Mesenchymal stem cell (in vitro differentiated cells and primary cell): ENCODE data around the gene DSCAML1.

ENCODE experiments used
- DNase-seq: peaks from one replicate; pipeline ENCODE4 v3.0.0-alpha.2; 2013
- H2AFZ ChIP-seq: one replicate; pipeline ENCODE4 v1.6.1; 2013; ENCODE audit warnings: low read depth, mild to moderate bottlenecking, control low read depth, inconsistent platforms, low read length, moderate library complexity
- H2AK5ac ChIP-seq: 2 replicates; pipeline ENCODE4 v1.6.1; 2013; ENCODE audit warnings: low read length, moderate library complexity, mild to moderate bottlenecking, inconsistent platforms; ENCODE audit not compliant: severe bottlenecking
- H2BK120ac ChIP-seq: one replicate; pipeline ENCODE4 v1.6.1; 2013; ENCODE audit warnings: low read depth, mild to moderate bottlenecking, inconsistent platforms, low read length, moderate library complexity
- H2BK12ac ChIP-seq, 2 experiments: one replicate each; pipeline ENCODE4 v1.6.1; 2013; ENCODE audit warnings: inconsistent platforms in 2 of 2, low read length in 2 of 2, mild to moderate bottlenecking in 2 of 2, moderate library complexity in 2 of 2, control low read depth in 1 of 2
- H2BK15ac ChIP-seq: one replicate; pipeline ENCODE4 v1.6.1; 2013; ENCODE audit warnings: mild to moderate bottlenecking, low read depth, inconsistent platforms; ENCODE audit not compliant: poor library complexity, severe bottlenecking
- H2BK5ac ChIP-seq: 2 replicates; pipeline ENCODE4 v1.6.1; 2013; ENCODE audit warnings: low read depth, mild to moderate bottlenecking, low read length, control low read depth, inconsistent platforms; ENCODE audit not compliant: poor library complexity, severe bottlenecking
- H3K14ac ChIP-seq, 2 experiments: one replicate each; pipeline ENCODE4 v1.6.1; 2013; ENCODE audit warnings: inconsistent platforms in 2 of 2, low read length in 2 of 2, control low read depth in 1 of 2, mild to moderate bottlenecking in 1 of 2, moderate library complexity in 1 of 2
- H3K18ac ChIP-seq, 2 experiments: one replicate each; pipeline ENCODE4 v1.6.1; 2013; ENCODE audit warnings: inconsistent platforms in 2 of 2, low read length in 2 of 2, control low read depth in 1 of 2, low read depth in 1 of 2, mild to moderate bottlenecking in 1 of 2
- H3K23ac ChIP-seq, 2 experiments: one replicate each; pipeline ENCODE4 v1.6.1; 2013; ENCODE audit warnings: inconsistent platforms in 2 of 2, low read length in 2 of 2, mild to moderate bottlenecking in 2 of 2, moderate library complexity in 2 of 2, control low read depth in 1 of 2
- H3K27ac ChIP-seq: 2 replicates; pipeline ENCODE4 v1.5.1; 2013; ENCODE audit warnings: mild to moderate bottlenecking, moderate library complexity, low read length, control low read depth, inconsistent platforms; ENCODE audit not compliant: poor library complexity, severe bottlenecking
- H3K27me3 ChIP-seq, 2 experiments: 2 replicates each; pipeline versions ENCODE4 v1.6.1 to v1.7.0; 2013; ENCODE audit warnings: low read length in 2 of 2, mild to moderate bottlenecking in 2 of 2, moderate library complexity in 2 of 2, control low read depth in 1 of 2, inconsistent platforms in 1 of 2; ENCODE audit not compliant: control insufficient read depth in 1 of 2, insufficient read depth in 1 of 2
- H3K36me3 ChIP-seq, 2 experiments: 2 replicates each; pipeline versions ENCODE4 v1.6.1 to v1.7.0; 2013; ENCODE audit warnings: low read length in 2 of 2, control low read depth in 1 of 2, inconsistent platforms in 1 of 2, low read depth in 1 of 2, mild to moderate bottlenecking in 1 of 2; ENCODE audit not compliant: insufficient read depth in 2 of 2, control insufficient read depth in 1 of 2
- H3K4ac ChIP-seq, 2 experiments: one replicate each; pipeline ENCODE4 v1.6.1; 2013; ENCODE audit warnings: inconsistent platforms in 2 of 2, low read length in 2 of 2, mild to moderate bottlenecking in 2 of 2, moderate library complexity in 2 of 2, control low read depth in 1 of 2, low read depth in 1 of 2
- H3K4me1 ChIP-seq: 2 replicates; pipeline ENCODE4 v1.6.1; 2013; ENCODE audit warnings: low read depth, low read length, control low read depth; ENCODE audit not compliant: control insufficient read depth, insufficient read depth
- H3K4me2 ChIP-seq: 2 replicates; pipeline ENCODE4 v1.6.1; 2013; ENCODE audit warnings: low read length, mild to moderate bottlenecking, inconsistent platforms; ENCODE audit not compliant: poor library complexity, severe bottlenecking
- H3K4me3 ChIP-seq, 2 experiments: 2 replicates each; pipeline versions ENCODE4 v1.5.1 to v1.7.0; 2013; ENCODE audit warnings: low read length in 2 of 2, mild to moderate bottlenecking in 2 of 2, control low read depth in 1 of 2, low read depth in 1 of 2; ENCODE audit not compliant: insufficient read depth in 1 of 2
- H3K79me1 ChIP-seq: replicated peaks from 2 replicates; pipeline ENCODE4 v1.6.1; 2013; ENCODE audit warnings: mild to moderate bottlenecking, control low read depth, low read length, inconsistent platforms; ENCODE audit not compliant: poor library complexity, severe bottlenecking
- H3K9ac ChIP-seq: 2 replicates; pipeline ENCODE4 v1.7.0; 2013; ENCODE audit warnings: mild to moderate bottlenecking, low read length, moderate library complexity
- H3K9me3 ChIP-seq: 2 replicates; pipeline ENCODE4 v1.7.0; 2013; ENCODE audit warnings: mild to moderate bottlenecking, low read length; ENCODE audit not compliant: control insufficient read depth
- H4K8ac ChIP-seq: one replicate; pipeline ENCODE4 v1.6.1; 2013; ENCODE audit warnings: inconsistent platforms, mild to moderate bottlenecking, low read length, moderate library complexity
- H4K91ac ChIP-seq: one replicate; pipeline ENCODE4 v1.6.1; 2013; ENCODE audit warnings: mild to moderate bottlenecking, low read length, inconsistent platforms
- WGBS: methylation state at CpG from one replicate; pipeline ENCODE4 v1.1.7; 2013; ENCODE audit warnings: mixed read lengths; 5-methylcytosine and 5-hydroxymethylcytosine counted together

The DSCAML1 gene

DNA sequence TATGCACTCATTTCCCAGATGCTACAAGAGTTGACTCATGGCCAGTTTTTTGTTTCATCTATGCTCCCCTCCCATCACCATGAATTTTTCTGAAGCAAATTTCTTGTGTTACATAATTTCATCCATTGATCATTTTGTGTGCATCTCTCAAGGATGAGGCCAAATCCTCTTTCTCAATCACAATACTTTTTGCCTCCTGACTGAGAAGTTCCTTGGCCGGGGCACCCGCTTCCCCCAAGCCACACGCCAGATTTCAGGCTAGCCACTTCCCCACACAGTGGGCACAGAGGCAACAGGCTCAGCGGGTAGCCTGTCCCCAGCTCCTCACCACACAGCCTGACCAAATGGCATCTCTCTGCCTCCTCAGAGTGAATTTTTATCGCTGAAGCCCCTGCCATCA lies 9.8 kb upstream of the DSCAML1 start:
- H3K23ac ChIP-seq = no peak overlapping the region
- no peak overlapping the region for H3K18ac ChIP-seq
- H3K4me2 ChIP-seq = no peak overlapping the region
- H3K36me3 ChIP-seq = peaks cover 0 to 23% of the 10 kb centered on the region in 2 experiments
- no peak overlapping the region for H3K27ac ChIP-seq
- WGBS = 83% methylated on average over 5 of the region's 5 CpGs
- H2AK5ac ChIP-seq = peak overlapping the region; percentile 21
- no peak overlapping the region for H2BK120ac ChIP-seq
- peaks cover 31% of the 10 kb centered on the region for H3K79me1 ChIP-seq
- H4K91ac ChIP-seq = no peak overlapping the region
- H3K9ac ChIP-seq = no peak overlapping the region
- peaks cover 14% of the 10 kb centered on the region for H3K4me1 ChIP-seq
- H3K9me3 ChIP-seq = no peaks in the 10 kb centered on the region
- no peak overlapping the region for H3K4me3 ChIP-seq
- H3K14ac ChIP-seq = no peak overlapping the region
- no peak overlapping the region for H2BK15ac ChIP-seq
- no peak overlapping the region for H2BK5ac ChIP-seq
- H3K4ac ChIP-seq = no peak overlapping the region
- H4K8ac ChIP-seq = no peak overlapping the region
- H2AFZ ChIP-seq = no peak overlapping the region
- H3K27me3 ChIP-seq = peaks cover 0 to 57% of the 10 kb centered on the region in 2 experiments
- H2BK12ac ChIP-seq = no peak overlapping the region
- DNase-seq = no peak

DNA sequence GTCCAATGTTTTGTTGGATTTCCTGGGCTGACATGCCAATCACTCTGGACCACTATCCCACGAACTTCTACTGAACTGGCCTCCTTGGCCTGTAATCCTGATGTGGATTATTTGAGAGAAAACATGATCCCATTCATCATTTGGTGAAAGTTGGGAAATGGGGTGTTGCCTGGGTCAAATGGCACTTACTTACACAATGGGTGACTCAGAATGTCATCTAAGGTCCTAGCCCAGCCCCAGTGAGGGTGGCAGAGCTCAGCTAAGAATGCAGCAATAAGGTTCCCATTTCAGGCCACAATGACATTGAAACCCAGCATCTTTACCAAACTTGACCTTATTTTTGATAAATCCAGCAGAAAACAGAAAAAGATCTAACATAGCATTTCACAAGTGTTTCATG lies 8.0 kb upstream of the DSCAML1 start:
- 60% methylated on average over 1 of the region's 1 CpG for WGBS

DNA sequence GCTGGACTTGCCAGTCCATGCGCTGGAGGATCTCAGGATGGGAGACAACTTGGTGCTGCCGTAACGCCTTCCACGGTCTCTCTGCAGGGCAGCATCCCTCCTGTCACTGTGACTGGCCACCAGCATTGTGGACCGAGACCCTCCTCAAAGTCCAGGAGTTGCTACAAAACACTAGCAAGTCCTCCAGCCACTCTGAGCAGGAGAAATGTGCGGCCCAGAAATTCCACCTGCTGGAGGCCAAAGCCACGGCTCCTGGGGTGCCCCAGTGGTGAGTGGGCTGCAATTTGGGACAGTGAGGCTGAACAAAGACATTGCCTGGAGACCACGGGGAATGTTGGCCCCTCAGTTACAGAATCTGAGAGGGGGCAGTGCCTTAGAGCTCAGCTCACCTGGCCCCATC lies 6.9 kb upstream of the DSCAML1 start:
- DNase-seq = no peak
- no peak overlapping the region for H3K14ac ChIP-seq
- H3K4me1 ChIP-seq = peaks cover 6% of the 10 kb centered on the region

More for the DNA sequence above, 8.0 kb upstream of the DSCAML1 start:
- Histone ChIP-seq H3K4me1 (peaks cover 14% of the 10 kb centered on the region), H2AFZ (no peak overlapping the region), H3K27me3 (peaks cover 0 to 73% of the 10 kb centered on the region in 2 experiments), H2BK12ac (no peak overlapping the region), H2BK5ac (no peak overlapping the region), H3K4me3 (no peak overlapping the region), H3K18ac (no peak overlapping the region), H3K4me2 (no peak overlapping the region), H3K36me3 (peaks cover 0 to 26% of the 10 kb centered on the region in 2 experiments), H3K27ac (no peak overlapping the region), H2BK120ac (no peak overlapping the region), H3K9me3 (no peaks in the 10 kb centered on the region), H3K14ac (no peak overlapping the region), H4K8ac (no peak overlapping the region), H3K9ac (no peak overlapping the region), H3K23ac (no peak overlapping the region), H2BK15ac (no peak overlapping the region), H2AK5ac (no peak overlapping the region), H3K4ac (no peak overlapping the region), H4K91ac (no peak overlapping the region), H3K79me1 (peaks cover 31% of the 10 kb centered on the region)
- DNase-seq = no peak

DNA sequence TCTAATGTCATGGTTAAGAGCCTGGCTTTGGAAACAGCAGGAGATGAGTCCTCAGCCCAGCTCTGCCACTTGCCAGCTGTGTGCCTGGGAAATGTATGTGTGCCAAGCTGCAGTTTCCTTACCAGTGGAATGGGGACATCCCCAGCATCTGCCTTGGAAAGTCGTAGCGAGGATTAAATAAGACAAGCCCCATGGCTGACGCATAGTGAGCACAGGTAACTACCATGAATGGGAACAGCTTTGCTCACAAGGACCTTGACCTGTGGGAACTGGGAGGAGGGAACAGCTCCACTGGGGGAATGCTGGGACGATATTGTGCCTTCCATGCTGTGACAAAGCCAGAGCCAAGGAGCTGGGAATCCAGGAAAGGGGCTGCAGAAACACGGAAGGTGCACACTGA lies 2.6 kb upstream of the DSCAML1 start:
- DNase-seq = no peak
- Histone ChIP-seq H2AFZ (no peak overlapping the region), H3K4me3 (no peak overlapping the region), H3K36me3 (peaks cover 0 to 15% of the 10 kb centered on the region in 2 experiments), H2BK5ac (no peak overlapping the region), H3K79me1 (peaks cover 15% of the 10 kb centered on the region), H4K91ac (no peak overlapping the region), H2AK5ac (no peak overlapping the region), H3K14ac (no peak overlapping the region), H3K27me3 (peaks cover 28 to 80% of the 10 kb centered on the region in 2 experiments), H3K4ac (no peak overlapping the region), H3K9ac (no peak overlapping the region), H3K4me2 (no peak overlapping the region), H3K4me1 (peaks cover 24% of the 10 kb centered on the region), H3K27ac (no peak overlapping the region), H3K18ac (no peak overlapping the region), H2BK120ac (no peak overlapping the region), H2BK15ac (no peak overlapping the region), H3K9me3 (no peaks in the 10 kb centered on the region), H2BK12ac (no peak overlapping the region), H3K23ac (no peak overlapping the region), H4K8ac (no peak overlapping the region)
- 74% methylated on average over 5 of the region's 5 CpGs for WGBS

More for the DNA sequence above, 6.9 kb upstream of the DSCAML1 start:
- Histone ChIP-seq H3K36me3 (peaks cover 0 to 26% of the 10 kb centered on the region in 2 experiments), H3K4me3 (no peak overlapping the region), H4K91ac (no peak overlapping the region), H4K8ac (no peak overlapping the region), H3K27ac (no peak overlapping the region), H3K9ac (no peak overlapping the region), H2BK120ac (no peak overlapping the region), H3K4me2 (no peak overlapping the region), H3K18ac (no peak overlapping the region), H2BK12ac (no peak overlapping the region), H2BK15ac (no peak overlapping the region), H3K79me1 (peaks cover 31% of the 10 kb centered on the region), H3K9me3 (no peaks in the 10 kb centered on the region), H2AFZ (no peak overlapping the region), H3K4ac (no peak overlapping the region), H2BK5ac (no peak overlapping the region), H3K27me3 (peaks cover 0 to 74% of the 10 kb centered on the region in 2 experiments), H2AK5ac (no peak overlapping the region), H3K23ac (no peak overlapping the region)
- 95% methylated on average over 8 of the region's 8 CpGs for WGBS
